ENCODE data around the gene MANSC4. TPM values are rescaled to one million over a fixed set of nuclear protein-coding genes. Genes with fewer than 3 reads are reported as not detected.
A peak's percentile ranks its signal among the peaks of the same experiment; 100 is the strongest.

The MANSC4 gene
- total and polyA plus RNA-seq, 2 donors (not counting 3 experiments of a cell fraction or from before 2014, with no cell fraction given) = not detected

GRCh38 chr12:27822076-27822712, 42.2 kb upstream of the MANSC4 start:
- Histone ChIP-seq H3K27me3 (ENCODE audit: control insufficient read depth in 2 of 2, insufficient read depth in 2 of 2, low read length in 2 of 2) (no peaks in the 10 kb centered on the region), H3K9me1 (replicated peaks; ENCODE audit: control insufficient read depth, extremely low read depth, insufficient read depth, low read length) (no peaks in the 10 kb centered on the region), H3K4me3 (replicated peaks in 1 of 3; ENCODE audit: insufficient read depth in 1 of 3, low read depth in 1 of 3, low read length in 3 of 3) (peak overlapping the region in 1 of 3 experiments; percentile 35), H3K79me2 (ENCODE audit: control insufficient read depth, insufficient read depth, low read length) (no peaks in the 10 kb centered on the region), H3K27ac (ENCODE audit: insufficient read depth, low read depth, low read length) (peak overlapping the region; percentile 99), H3K36me3 (ENCODE audit: control insufficient read depth in 2 of 2, extremely low read depth in 1 of 2, insufficient read depth in 2 of 2, low read length in 2 of 2) (no peaks in the 10 kb centered on the region), H3K9me3 (replicated peaks; ENCODE audit: control insufficient read depth, insufficient read depth, low read length) (no peaks in the 10 kb centered on the region), H2AFZ (ENCODE audit: low read depth, low read length) (peak overlapping the region; percentile 66), H4K20me1 (replicated peaks; ENCODE audit: control insufficient read depth, extremely low read depth, insufficient read depth, low read length) (no peaks in the 10 kb centered on the region), H3K4me1 (ENCODE audit: control insufficient read depth, extremely low read depth, insufficient read depth, low read length) (peaks cover 24% of the 10 kb centered on the region), H3K9ac (replicated peaks; ENCODE audit: extremely low read depth, insufficient read depth, low read length) (peak overlapping the region; percentile 82), H3K4me2 (ENCODE audit: insufficient read depth, low read length) (peak overlapping the region; percentile 96)
- DNase-seq (ENCODE audit: low read depth, low spot score) (peak; percentile 95), FAIRE-seq (peak; percentile 81)
- CTCF ChIA-PET = interaction anchor here (0.7 to 4.9 kb wide), 27 partner anchors 8 to 309 kb away, joined by 3 to 61 read pairs (median 7); partner anchors contain the start of genes KLHL42 and MANSC4
- no TSS peak for BruUV-seq (replicated peaks)
- TF ChIP-seq MYC (IDR thresholded peaks at IDR 0.05; ENCODE audit: low read depth, low read length) = no peak
- TF ChIP-seq FOS (IDR thresholded peaks at IDR 0.05; ENCODE audit: borderline replicate concordance, insufficient read depth, low read length) = peak; percentile 100
- TF ChIP-seq POLR2AphosphoS5 (IDR thresholded peaks at IDR 0.05; ENCODE audit: insufficient read depth, low read depth, low read length) = peak; percentile 65
- TF ChIP-seq MAX (IDR thresholded peaks at IDR 0.05; ENCODE audit: insufficient read depth, insufficient read length) = no peak
- no peak for TF ChIP-seq EZH2 (IDR thresholded peaks at IDR 0.05; ENCODE audit: borderline replicate concordance, low read depth, low read length, severe bottlenecking)
- no peak for TF ChIP-seq POLR2A (IDR thresholded peaks at IDR 0.05; ENCODE audit: low read depth, low read length)
- TF ChIP-seq GATA2 (IDR thresholded peaks at IDR 0.05; ENCODE audit: insufficient read depth, insufficient read length, low read depth, low read length) = no peak
- TF ChIP-seq JUN (IDR thresholded peaks at IDR 0.05; ENCODE audit: borderline replicate concordance, insufficient read depth, insufficient read length, low read depth) = peak; percentile 97
- POLR2A ChIA-PET = no interaction called here
- dilution Hi-C loops (cut with MboI; ENCODE audit: extremely low pct_ligation_motif_present, low sequenced_read_pairs) = no loop called here
- intact Hi-C loops (cut with micrococcal nuclease) = loop anchor here (1.0 to 10.0 kb wide), 9 partner anchors 19 to 1421 kb away; no protein-coding TSS in a partner anchor

All from endothelial cell of umbilical vein (primary cell).